GM12891 (cell line): ENCODE measurements around the gene USP40.
"Not testable (repeated sequence)": the region's sequence is repeated elsewhere in the genome, so short reads cannot be mapped to it uniquely, and the experiment has no call there.

ENCODE experiments used
- PAX5 ChIP-seq: IDR thresholded peaks from 2 replicates; pipeline ENCODE4 v1.6.1; 2011; ENCODE audit warnings: low read length, moderate library complexity, mild to moderate bottlenecking; ENCODE audit not compliant: insufficient read depth, severe bottlenecking
- POLR2A ChIP-seq: IDR thresholded peaks from 2 replicates; pipeline ENCODE4 v1.6.1; 2011; ENCODE audit warnings: low read depth, low read length, control low read depth
- POLR2AphosphoS5 ChIP-seq: IDR thresholded peaks from 2 replicates; pipeline ENCODE4 v1.6.1; 2011; ENCODE audit warnings: low read depth, low read length, control low read depth
- POU2F2 ChIP-seq: IDR thresholded peaks from 2 replicates; pipeline ENCODE4 v1.6.1; 2011; ENCODE audit warnings: low read depth, mild to moderate bottlenecking, control low read depth, low read length, moderate library complexity
- SPI1 ChIP-seq: IDR thresholded peaks from 2 replicates; pipeline ENCODE4 v1.6.1; 2011; ENCODE audit warnings: low read depth, low read length, control low read depth
- TAF1 ChIP-seq: IDR thresholded peaks from 2 replicates; pipeline ENCODE4 v1.6.1; 2011; ENCODE audit warnings: low read depth, low read length, control low read depth

- not testable (repeated sequence) for TF ChIP-seq POLR2AphosphoS5, POLR2A, TAF1, SPI1, PAX5, POU2F2
Observed at GRCh38 chr2:233577341-233577740, 10.8 kb upstream of the USP40 start.
